ENCODE data around the gene TTC28.

DNA sequence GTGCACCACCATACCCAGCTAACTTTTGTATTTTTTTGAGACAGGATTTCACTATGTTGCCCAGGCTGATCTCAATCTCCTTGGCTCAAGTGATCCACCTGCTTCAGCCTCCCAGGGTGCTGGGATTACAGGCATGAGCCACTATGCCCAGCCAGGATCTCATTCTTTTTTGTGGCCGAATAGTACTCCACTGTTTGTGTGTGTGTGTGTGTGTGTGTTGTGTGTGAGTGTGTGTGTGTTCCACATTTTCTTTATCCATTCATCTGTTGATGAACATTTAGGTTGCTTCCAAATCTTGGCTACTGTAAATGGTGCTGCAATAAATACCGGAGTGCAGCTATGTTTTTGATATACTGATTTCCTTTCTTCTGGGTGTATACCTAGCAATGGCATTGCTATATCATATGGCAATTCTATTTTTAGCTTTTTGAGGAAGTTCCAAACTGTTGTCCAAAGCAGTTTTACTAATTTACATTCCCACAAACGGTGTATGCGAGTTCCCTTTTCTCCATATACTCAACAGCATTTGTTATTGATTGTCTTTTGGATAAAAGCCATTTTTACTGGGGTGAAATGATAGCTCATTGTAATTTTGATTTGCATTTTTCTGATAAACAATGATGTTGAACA lies 105.4 kb downstream of the TTC28 start:
- TF ChIP-seq, protein P1, sequence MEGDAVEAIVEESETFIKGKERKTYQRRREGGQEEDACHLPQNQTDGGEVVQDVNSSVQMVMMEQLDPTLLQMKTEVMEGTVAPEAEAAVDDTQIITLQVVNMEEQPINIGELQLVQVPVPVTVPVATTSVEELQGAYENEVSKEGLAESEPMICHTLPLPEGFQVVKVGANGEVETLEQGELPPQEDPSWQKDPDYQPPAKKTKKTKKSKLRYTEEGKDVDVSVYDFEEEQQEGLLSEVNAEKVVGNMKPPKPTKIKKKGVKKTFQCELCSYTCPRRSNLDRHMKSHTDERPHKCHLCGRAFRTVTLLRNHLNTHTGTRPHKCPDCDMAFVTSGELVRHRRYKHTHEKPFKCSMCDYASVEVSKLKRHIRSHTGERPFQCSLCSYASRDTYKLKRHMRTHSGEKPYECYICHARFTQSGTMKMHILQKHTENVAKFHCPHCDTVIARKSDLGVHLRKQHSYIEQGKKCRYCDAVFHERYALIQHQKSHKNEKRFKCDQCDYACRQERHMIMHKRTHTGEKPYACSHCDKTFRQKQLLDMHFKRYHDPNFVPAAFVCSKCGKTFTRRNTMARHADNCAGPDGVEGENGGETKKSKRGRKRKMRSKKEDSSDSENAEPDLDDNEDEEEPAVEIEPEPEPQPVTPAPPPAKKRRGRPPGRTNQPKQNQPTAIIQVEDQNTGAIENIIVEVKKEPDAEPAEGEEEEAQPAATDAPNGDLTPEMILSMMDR (IDR thresholded peaks at IDR 0.05 in 2 of 3, conservative IDR thresholded peaks at IDR 0.05 in 1 of 3; ENCODE audit: borderline replicate concordance in 1 of 3, insufficient read depth in 1 of 3, low read depth in 2 of 3, low read length in 2 of 3), result no peak
- TF ChIP-seq ZFX (IDR thresholded peaks at IDR 0.05) (no peak), EZH2phosphoT487 (IDR thresholded peaks at IDR 0.05; ENCODE audit: borderline replicate concordance) (no peak), POLR2A (IDR thresholded peaks at IDR 0.05; ENCODE audit: borderline replicate concordance, extremely low read depth, insufficient read depth, insufficient read length) (no peak), JUND (IDR thresholded peaks at IDR 0.05) (no peak), POLR2AphosphoS5 (IDR thresholded peaks at IDR 0.05; ENCODE audit: low read depth, low read length) (no peak), EZH2 (IDR thresholded peaks at IDR 0.05) (no peak), RAD21 (IDR thresholded peaks at IDR 0.05; ENCODE audit: low read depth) (no peak)
